Common myeloid progenitor, CD34-positive (primary cell): Measurements from ENCODE around the gene CDH23.

ENCODE experiments used
- CTCF ChIA-PET: fragments of 350-600 bp; sonication (Branson Sonifier 250); formaldehyde crosslinking; loops from one replicate; lab custom pipeline; 2021; ENCODE audit warnings: antibody characterized with exemption; lab: Charles Lee
- POLR2A ChIA-PET: fragments of 350-600 bp; sonication (Branson Sonifier 250); formaldehyde crosslinking; loops from one replicate; lab custom pipeline; 2021; ENCODE audit warnings: antibody characterized with exemption; lab: Charles Lee
- DNase-seq, 3 donors: peaks; one replicate each; pipeline versions ENCODE4 v3.0.0 to v3.0.0-alpha.2; 2013
- H3K27ac ChIP-seq, 2 experiments: 1 replicate in 1 of 2; 2 replicates in 1 of 2; pipeline ENCODE4 v1.7.0; 2013; ENCODE audit warnings: inconsistent platforms in 2 of 2, low read length in 2 of 2, mild to moderate bottlenecking in 2 of 2, low read depth in 1 of 2, moderate library complexity in 1 of 2; ENCODE audit not compliant: severe bottlenecking in 2 of 2, insufficient read depth in 1 of 2, poor library complexity in 1 of 2
- H3K27me3 ChIP-seq, 5 experiments: replicated peaks in 2 of 5; 1 replicate in 3 of 5; 2 replicates in 2 of 5; pipeline versions ENCODE4 v1.6.1 to v1.7.0; 2013; ENCODE audit warnings: low read length in 4 of 5, mild to moderate bottlenecking in 2 of 5, moderate library complexity in 2 of 5, inconsistent platforms in 1 of 5; ENCODE audit not compliant: insufficient read depth in 5 of 5, control insufficient read depth in 4 of 5
- H3K36me3 ChIP-seq, 4 experiments: 1 replicate in 2 of 4; 2 replicates in 2 of 4; pipeline versions ENCODE4 v1.6.1 to v1.7.0; 2013; ENCODE audit warnings: low read length in 3 of 4, control low read depth in 1 of 4, mild to moderate bottlenecking in 1 of 4; ENCODE audit not compliant: control insufficient read depth in 4 of 4, insufficient read depth in 4 of 4
- H3K4me1 ChIP-seq, 4 experiments: 1 replicate in 3 of 4; 2 replicates in 1 of 4; pipeline versions ENCODE4 v1.6.1 to v1.7.1; 2013; ENCODE audit warnings: low read length in 3 of 4, mild to moderate bottlenecking in 3 of 4, control low read depth in 1 of 4, inconsistent platforms in 1 of 4, moderate library complexity in 1 of 4; ENCODE audit not compliant: control insufficient read depth in 4 of 4, insufficient read depth in 4 of 4; ENCODE audit errors: control extremely low read depth in 1 of 4
- H3K4me3 ChIP-seq, 7 experiments: 1 replicate in 4 of 7; 2 replicates in 3 of 7; pipeline versions ENCODE4 v1.5.1 to v1.7.0; 2013; ENCODE audit warnings: mild to moderate bottlenecking in 7 of 7, low read length in 6 of 7, moderate library complexity in 6 of 7, inconsistent platforms in 2 of 7, low read depth in 2 of 7, control low read depth in 1 of 7; ENCODE audit not compliant: insufficient read depth in 4 of 7, control insufficient read depth in 1 of 7; ENCODE audit errors: extremely low read depth in 1 of 7
- H3K9me3 ChIP-seq, 5 experiments: 1 replicate in 4 of 5; 2 replicates in 1 of 5; pipeline versions ENCODE4 v1.6.1 to v1.7.1; 2013; ENCODE audit warnings: low read length in 4 of 5, mild to moderate bottlenecking in 2 of 5, inconsistent platforms in 1 of 5, low read depth in 1 of 5, moderate library complexity in 1 of 5; ENCODE audit not compliant: control insufficient read depth in 4 of 5, insufficient read depth in 2 of 5; ENCODE audit errors: control extremely low read depth in 1 of 5
- WGBS: methylation state at CpG from one replicate; pipeline ENCODE4 v1.1.5; 2013; ENCODE audit not compliant: insufficient coverage; 5-methylcytosine and 5-hydroxymethylcytosine counted together

Gene CDH23

DNA sequence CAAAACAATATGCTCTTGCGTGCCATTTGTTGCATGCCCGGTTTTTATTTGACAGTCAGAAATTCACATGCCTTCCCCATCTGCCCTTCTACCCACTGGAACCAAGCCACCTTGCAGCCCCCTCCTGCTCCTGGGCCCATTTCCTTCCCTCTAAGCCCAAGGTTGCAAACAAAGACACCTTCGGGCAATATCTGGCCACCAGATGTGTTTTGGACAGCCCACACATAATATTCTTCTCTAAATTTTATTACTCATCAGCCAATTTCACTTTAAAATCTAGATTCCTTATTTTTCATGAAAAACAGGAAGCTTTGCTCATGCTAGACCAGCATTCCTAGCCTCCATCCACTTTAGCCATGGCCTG, 341.1 kb downstream of the CDH23 start:
- peak overlapping the region in 3 of 7 experiments; percentile 25 to 31 (median 27) for H3K4me3 ChIP-seq
- DNase-seq, result peak in 2 of 3 donors; percentile 75 to 76
- CTCF ChIA-PET, result interaction anchor here (1.0 to 1.9 kb wide), 4 partner anchors 11 to 74 kb away, joined by 3 to 9 read pairs (median 3); no protein-coding TSS in a partner anchor
- no peaks in the 10 kb centered on the region for H3K27me3 ChIP-seq
- H3K4me1 ChIP-seq, result peaks cover 13 to 83% (median 77%) of the 10 kb centered on the region in 4 experiments
- WGBS, result 7% methylated on average over 3 of the region's 3 CpGs
- H3K9me3 ChIP-seq, result peaks cover 0 to 3% (median 0%) of the 10 kb centered on the region in 5 experiments
- no peaks in the 10 kb centered on the region for H3K36me3 ChIP-seq
- H3K27ac ChIP-seq, result no peak overlapping the region
- POLR2A ChIA-PET, result interaction anchor here (0.6 to 0.8 kb wide), 2 partner anchors 9 to 10 kb away, joined by 3 read pairs; no protein-coding TSS in a partner anchor

GRCh38 chr10:71739358-71739900, 342.7 kb downstream of the CDH23 start:
- DNase-seq, result no peak
- H3K4me1 ChIP-seq, result peaks cover 13 to 88% (median 77%) of the 10 kb centered on the region in 4 experiments
- peaks cover 0 to 7% (median 0%) of the 10 kb centered on the region in 5 experiments for H3K9me3 ChIP-seq
- H3K27me3 ChIP-seq, result no peaks in the 10 kb centered on the region
- no peak overlapping the region for H3K27ac ChIP-seq
- H3K36me3 ChIP-seq, result no peaks in the 10 kb centered on the region
- H3K4me3 ChIP-seq, result no peak overlapping the region
- CTCF ChIA-PET, result interaction anchor here (1.2 to 4.7 kb wide), 3 partner anchors 8 to 31 kb away, joined by 4 to 30 read pairs (median 6); no protein-coding TSS in a partner anchor
- WGBS, result 99% methylated on average over 8 of the region's 8 CpGs
- POLR2A ChIA-PET, result no interaction called here

DNA sequence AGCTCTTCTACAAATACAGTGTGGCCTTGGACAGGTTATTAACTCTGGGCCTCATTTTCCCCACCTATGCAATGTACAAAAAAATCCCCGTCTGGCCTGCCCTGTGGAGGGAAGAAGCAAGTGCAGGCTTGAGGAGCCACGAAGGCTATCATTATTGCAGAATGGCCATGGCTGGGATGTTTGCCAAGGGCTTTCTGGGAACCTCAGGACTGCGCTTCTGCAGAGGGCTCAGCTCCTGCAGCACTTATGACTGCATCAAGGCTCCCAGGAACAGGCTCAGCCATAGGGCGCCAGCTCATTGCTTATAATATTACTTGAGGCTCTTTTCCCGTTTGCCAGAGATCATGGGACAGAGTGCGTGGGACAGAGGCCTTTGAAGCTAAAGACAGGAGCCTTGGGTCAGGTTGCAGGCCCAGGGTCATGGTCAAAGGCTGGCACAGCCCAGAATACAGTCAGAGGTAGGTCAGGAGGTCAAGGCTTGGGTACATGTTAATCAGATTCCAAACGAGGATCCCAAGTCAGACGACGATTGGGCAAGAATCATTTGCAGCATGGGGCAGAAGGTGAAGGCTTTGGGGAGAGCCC, 343.4 kb downstream of the CDH23 start:
- DNase-seq, result peak in 2 of 3 donors; percentile 22 to 35
- WGBS, result 76% methylated on average over 8 of the region's 9 CpGs
- no peaks in the 10 kb centered on the region for H3K27me3 ChIP-seq
- H3K4me3 ChIP-seq, result no peak overlapping the region
- peaks cover 15 to 83% (median 71%) of the 10 kb centered on the region in 4 experiments for H3K4me1 ChIP-seq
- CTCF ChIA-PET, result interaction anchor here (1.2 to 4.7 kb wide), 3 partner anchors 9 to 32 kb away, joined by 4 to 30 read pairs (median 6); no protein-coding TSS in a partner anchor
- peaks cover 0 to 7% (median 0%) of the 10 kb centered on the region in 5 experiments for H3K9me3 ChIP-seq
- H3K36me3 ChIP-seq, result no peaks in the 10 kb centered on the region
- no peak overlapping the region for H3K27ac ChIP-seq
- POLR2A ChIA-PET, result interaction anchor here (0.7 kb wide), 1 partner anchor 29 kb away, joined by 3 read pairs; no protein-coding TSS in a partner anchor

DNA sequence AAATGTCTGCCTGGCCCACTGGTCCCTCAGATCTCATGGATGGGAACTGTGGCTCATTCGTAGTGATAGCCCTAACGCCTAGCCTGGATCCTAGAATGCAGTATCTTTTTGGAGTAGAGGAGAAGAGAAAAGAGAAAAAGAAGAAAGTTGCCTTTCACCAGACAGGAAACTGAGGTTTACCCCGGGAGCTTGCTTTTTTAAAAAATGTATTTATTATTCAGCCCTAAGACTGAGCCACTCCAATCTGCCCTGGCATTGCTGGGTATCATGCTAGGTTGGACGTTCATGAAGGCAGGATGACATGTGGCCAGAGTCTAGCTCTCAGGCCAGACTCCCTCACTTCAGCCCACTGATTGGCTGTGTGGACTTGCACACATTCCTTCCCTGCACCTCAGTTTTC, 344.3 kb downstream of the CDH23 start:
- no peak for DNase-seq
- CTCF ChIA-PET, result interaction anchor here (0.7 to 4.7 kb wide), 4 partner anchors 10 to 43 kb away, joined by 3 to 30 read pairs (median 5); no protein-coding TSS in a partner anchor
- H3K27ac ChIP-seq, result no peak overlapping the region
- H3K4me1 ChIP-seq, result peaks cover 16 to 83% (median 71%) of the 10 kb centered on the region in 4 experiments
- peaks cover 0 to 7% (median 0%) of the 10 kb centered on the region in 5 experiments for H3K9me3 ChIP-seq
- no peaks in the 10 kb centered on the region for H3K27me3 ChIP-seq
- POLR2A ChIA-PET, result interaction anchor here (0.7 kb wide), 1 partner anchor 28 kb away, joined by 3 read pairs; no protein-coding TSS in a partner anchor
- WGBS, result 43% methylated on average over 4 of the region's 4 CpGs
- H3K36me3 ChIP-seq, result no peaks in the 10 kb centered on the region
- no peak overlapping the region for H3K4me3 ChIP-seq

GRCh38 chr10:71741671-71742070, 345.0 kb downstream of the CDH23 start:
- H3K27ac ChIP-seq, result no peak overlapping the region
- ChIA-PET POLR2A (interaction anchor here (0.6 kb wide), 1 partner anchor 23 kb away, joined by 4 read pairs; no protein-coding TSS in a partner anchor), CTCF (interaction anchor here (0.8 to 4.7 kb wide), 6 partner anchors 10 to 31 kb away, joined by 3 to 30 read pairs (median 9); partner anchors contain the start of gene VSIR)
- no peaks in the 10 kb centered on the region for H3K36me3 ChIP-seq
- no peak overlapping the region for H3K4me3 ChIP-seq
- WGBS, result 95% methylated on average over 17 of the region's 20 CpGs
- H3K4me1 ChIP-seq, result peaks cover 16 to 83% (median 71%) of the 10 kb centered on the region in 4 experiments
- no peak for DNase-seq
- peaks cover 0 to 7% (median 0%) of the 10 kb centered on the region in 5 experiments for H3K9me3 ChIP-seq
- no peaks in the 10 kb centered on the region for H3K27me3 ChIP-seq

- 95% methylated on average over 8 of the region's 10 CpGs for WGBS
- ChIA-PET POLR2A (interaction anchor here (0.6 kb wide), 1 partner anchor 24 kb away, joined by 4 read pairs; no protein-coding TSS in a partner anchor), CTCF (interaction anchor here (0.8 to 4.7 kb wide), 11 partner anchors 11 to 44 kb away, joined by 3 to 30 read pairs (median 5); partner anchors contain the start of gene VSIR)
- no peak for DNase-seq
- Histone ChIP-seq H3K36me3 (no peaks in the 10 kb centered on the region), H3K27ac (no peak overlapping the region), H3K9me3 (peaks cover 0 to 7% (median 0%) of the 10 kb centered on the region in 5 experiments), H3K4me1 (peaks cover 9 to 83% (median 71%) of the 10 kb centered on the region in 4 experiments), H3K27me3 (no peaks in the 10 kb centered on the region), H3K4me3 (no peak overlapping the region)
These were observed 345.8 kb downstream of the CDH23 start for GRCh38 chr10:71742301-71743088.
